Stimulated activated memory B cell treated with anti-CD40 and anti-IgM and Interleukin-4, amounts not matched to agents 10 μg/mL and 1 μg/mL and 100 μg/mL, for 72 hours (primary cell): Measurements from ENCODE around the gene PTDSS2.

Experiments
- ATAC-seq: fragments of 150-1000 bp; cut with Tn5 transposase; 2 replicates; pipeline ENCODE4 v1.10.0; 2021
- H3K27ac Mint-ChIP-seq: one replicate; pipeline ENCODE4 v1.8.0; 2022; ENCODE audit warnings: mild to moderate bottlenecking, mixed read lengths
- H3K27me3 Mint-ChIP-seq: one replicate; pipeline ENCODE4 v1.8.0; 2022; ENCODE audit warnings: mixed read lengths
- H3K36me3 Mint-ChIP-seq: one replicate; pipeline ENCODE4 v1.8.0; 2022; ENCODE audit warnings: mixed read lengths
- H3K4me1 Mint-ChIP-seq: one replicate; pipeline ENCODE4 v1.8.0; 2022; ENCODE audit warnings: mixed read lengths
- H3K4me3 Mint-ChIP-seq: one replicate; pipeline ENCODE4 v1.8.0; 2022; ENCODE audit warnings: mild to moderate bottlenecking, moderate library complexity, mixed read lengths
- H3K9me3 Mint-ChIP-seq: one replicate; pipeline ENCODE4 v1.8.0; 2022; ENCODE audit warnings: mixed read lengths

Gene PTDSS2

GRCh38 chr11:474914-475506, 24.9 kb downstream of the PTDSS2 start:
- no peaks in the 10 kb centered on the region for H3K27me3 Mint-ChIP-seq
- H3K36me3 Mint-ChIP-seq: peaks cover 12% of the 10 kb centered on the region
- H3K4me1 Mint-ChIP-seq: peaks cover 2% of the 10 kb centered on the region
- no peaks in the 10 kb centered on the region for H3K9me3 Mint-ChIP-seq
- no peak overlapping the region for H3K27ac Mint-ChIP-seq
- H3K4me3 Mint-ChIP-seq: no peak overlapping the region
- ATAC-seq: no peak

DNA sequence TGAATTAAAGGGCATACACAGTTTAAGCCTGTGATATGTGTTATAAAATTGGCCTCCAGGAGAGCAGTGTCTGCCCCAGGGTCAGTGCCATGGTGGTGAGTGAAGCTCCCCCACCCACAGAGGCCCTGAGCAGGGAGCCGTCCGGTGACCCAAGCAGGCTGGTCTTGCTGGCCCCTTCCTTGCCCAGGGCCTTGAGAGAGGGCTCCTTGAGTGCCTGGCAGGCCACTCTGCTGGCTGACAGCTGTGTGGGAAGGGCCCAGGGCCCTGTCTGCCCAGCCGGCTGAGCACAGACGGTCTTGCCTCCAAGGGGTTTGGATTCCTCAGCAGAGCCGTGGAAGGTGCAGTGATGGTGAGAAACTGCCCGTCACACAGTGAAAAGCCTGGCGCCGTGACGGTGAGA, 25.9 kb downstream of the PTDSS2 start:
- H3K9me3 Mint-ChIP-seq: no peaks in the 10 kb centered on the region
- H3K4me1 Mint-ChIP-seq: no peaks in the 10 kb centered on the region
- no peak overlapping the region for H3K4me3 Mint-ChIP-seq
- no peaks in the 10 kb centered on the region for H3K27me3 Mint-ChIP-seq
- ATAC-seq: no peak
- H3K27ac Mint-ChIP-seq: no peak overlapping the region
- peaks cover 17% of the 10 kb centered on the region for H3K36me3 Mint-ChIP-seq

DNA sequence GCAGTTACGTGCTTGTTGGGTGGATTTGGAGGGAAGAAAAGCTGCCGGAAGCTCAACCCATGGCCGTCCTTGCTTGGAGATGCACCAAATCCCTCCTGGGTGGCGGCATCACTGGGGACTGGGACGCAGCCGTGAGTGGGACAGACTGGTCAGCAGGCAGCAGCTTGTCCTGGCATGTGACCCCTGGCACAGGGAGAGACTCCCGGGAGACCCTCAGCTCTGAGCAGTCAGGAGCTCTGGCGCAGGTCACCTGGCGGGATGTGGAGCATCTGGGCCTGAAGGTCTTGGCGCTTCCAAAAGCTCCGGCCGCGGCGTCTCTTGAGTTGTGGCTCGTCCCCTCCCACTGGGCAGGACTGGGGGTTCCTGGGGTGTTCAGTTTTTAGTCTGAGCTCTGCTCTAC, 26.3 kb downstream of the PTDSS2 start:
- H3K4me1 Mint-ChIP-seq: no peaks in the 10 kb centered on the region
- ATAC-seq: no peak
- no peaks in the 10 kb centered on the region for H3K9me3 Mint-ChIP-seq
- peaks cover 21% of the 10 kb centered on the region for H3K36me3 Mint-ChIP-seq
- no peaks in the 10 kb centered on the region for H3K27me3 Mint-ChIP-seq
- no peak overlapping the region for H3K27ac Mint-ChIP-seq
- H3K4me3 Mint-ChIP-seq: no peak overlapping the region

DNA sequence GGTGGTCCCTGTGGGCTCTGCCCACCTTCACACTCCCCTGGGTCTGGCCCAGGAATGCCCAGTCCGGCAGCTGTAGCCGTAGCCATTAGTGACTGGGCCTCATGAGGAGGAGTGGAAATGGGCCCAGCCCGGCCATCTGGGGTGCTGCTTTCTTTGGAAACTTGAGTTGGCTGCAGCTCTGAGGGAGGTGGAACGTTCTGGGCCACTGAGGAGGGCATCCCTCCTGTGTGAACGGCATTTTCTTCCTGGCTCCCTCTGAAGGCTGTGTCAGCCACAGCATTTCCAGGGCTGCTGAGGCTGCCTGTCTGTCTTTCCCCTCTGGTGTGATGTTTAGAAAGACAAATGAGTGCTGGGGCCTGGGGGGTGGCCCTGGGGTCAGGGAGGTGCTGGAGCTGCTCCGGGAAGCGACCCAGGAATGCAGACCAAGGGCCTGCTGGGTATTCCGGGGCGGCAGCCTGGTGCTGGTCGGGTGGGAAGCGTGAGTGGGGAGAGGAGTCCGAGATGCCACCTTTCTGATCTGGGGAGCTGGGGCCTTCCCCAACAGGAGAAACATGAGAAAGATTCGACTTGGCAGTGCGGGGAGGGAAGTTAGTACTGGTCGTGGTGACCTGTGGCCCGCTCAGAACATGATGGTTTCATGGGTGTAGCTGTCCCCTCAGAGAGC, 27.1 kb downstream of the PTDSS2 start:
- Mint-ChIP-seq H3K27me3 (no peaks in the 10 kb centered on the region), H3K9me3 (no peaks in the 10 kb centered on the region), H3K4me3 (no peak overlapping the region), H3K36me3 (peaks cover 24% of the 10 kb centered on the region), H3K27ac (no peak overlapping the region), H3K4me1 (no peaks in the 10 kb centered on the region)
- ATAC-seq: no peak

GRCh38 chr11:479311-479710, 29.2 kb downstream of the PTDSS2 start:
- H3K27me3 Mint-ChIP-seq: no peaks in the 10 kb centered on the region
- no peak for ATAC-seq
- H3K9me3 Mint-ChIP-seq: no peaks in the 10 kb centered on the region
- H3K4me3 Mint-ChIP-seq: no peak overlapping the region
- H3K36me3 Mint-ChIP-seq: peaks cover 24% of the 10 kb centered on the region
- no peaks in the 10 kb centered on the region for H3K4me1 Mint-ChIP-seq
- no peak overlapping the region for H3K27ac Mint-ChIP-seq

GRCh38 chr11:484616-485015, 34.5 kb downstream of the PTDSS2 start:
- Mint-ChIP-seq H3K4me3 (no peak overlapping the region), H3K27me3 (no peaks in the 10 kb centered on the region), H3K36me3 (peaks cover 25% of the 10 kb centered on the region), H3K27ac (no peak overlapping the region), H3K4me1 (no peaks in the 10 kb centered on the region), H3K9me3 (no peaks in the 10 kb centered on the region)
- ATAC-seq: no peak

- Mint-ChIP-seq H3K9me3 (no peaks in the 10 kb centered on the region), H3K36me3 (peaks cover 31% of the 10 kb centered on the region), H3K4me3 (no peak overlapping the region), H3K27me3 (no peaks in the 10 kb centered on the region), H3K4me1 (no peaks in the 10 kb centered on the region), H3K27ac (no peak overlapping the region)
- peak; percentile 47 for ATAC-seq
These were observed 36.1 kb downstream of the PTDSS2 start for GRCh38 chr11:486189-486588.

DNA sequence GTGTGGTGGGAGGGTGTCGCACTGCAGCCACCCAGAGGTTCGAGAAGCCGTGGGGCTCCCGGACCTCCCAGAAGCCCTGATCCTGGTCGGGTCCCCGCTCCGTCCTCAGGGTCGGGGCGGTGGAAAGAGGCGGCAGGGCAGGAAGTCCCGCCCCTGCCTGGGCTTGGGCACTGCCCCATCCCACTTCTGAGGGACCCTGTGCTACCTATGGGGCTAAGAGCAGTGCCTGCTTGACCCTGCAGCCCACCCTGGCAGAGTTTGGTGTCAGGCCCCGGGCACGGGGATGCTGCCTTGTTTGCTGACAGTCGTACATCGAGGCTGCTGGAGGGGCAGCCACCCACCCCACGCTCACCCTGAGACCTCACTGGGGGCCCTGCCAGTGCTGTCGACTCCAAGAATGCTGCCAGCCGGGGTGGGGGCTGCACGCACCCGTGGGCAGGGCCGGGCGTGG, 37.5 kb downstream of the PTDSS2 start:
- H3K27ac Mint-ChIP-seq: no peak overlapping the region
- peaks cover 8% of the 10 kb centered on the region for H3K4me1 Mint-ChIP-seq
- H3K27me3 Mint-ChIP-seq: no peaks in the 10 kb centered on the region
- no peak for ATAC-seq
- H3K36me3 Mint-ChIP-seq: peaks cover 34% of the 10 kb centered on the region
- H3K4me3 Mint-ChIP-seq: no peak overlapping the region
- no peaks in the 10 kb centered on the region for H3K9me3 Mint-ChIP-seq

GRCh38 chr11:488062-488461, 38.0 kb downstream of the PTDSS2 start:
- H3K4me1 Mint-ChIP-seq: peaks cover 13% of the 10 kb centered on the region
- H3K4me3 Mint-ChIP-seq: no peak overlapping the region
- H3K27ac Mint-ChIP-seq: no peak overlapping the region
- ATAC-seq: no peak
- peaks cover 38% of the 10 kb centered on the region for H3K36me3 Mint-ChIP-seq
- no peaks in the 10 kb centered on the region for H3K27me3 Mint-ChIP-seq
- H3K9me3 Mint-ChIP-seq: no peaks in the 10 kb centered on the region

DNA sequence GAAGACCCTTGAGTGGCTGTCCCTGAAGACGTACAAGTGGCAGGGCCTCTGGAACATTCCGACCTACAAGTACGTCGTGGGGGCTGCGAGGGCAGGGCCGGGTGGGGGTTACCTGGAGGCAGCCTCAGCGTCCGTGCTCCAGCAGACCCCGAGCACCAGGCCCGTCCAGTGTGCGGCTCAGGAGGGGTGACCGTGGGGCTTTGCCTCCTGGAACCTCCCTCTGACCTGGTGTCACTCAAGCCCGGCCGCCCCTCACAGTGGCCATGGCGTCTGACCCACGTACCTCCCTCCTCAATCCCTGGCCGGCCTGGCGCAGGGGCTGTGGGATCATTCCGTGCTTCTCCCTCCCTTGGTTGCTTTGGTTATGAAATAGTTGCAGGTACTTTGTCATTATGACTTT, 38.5 kb downstream of the PTDSS2 start:
- H3K27ac Mint-ChIP-seq: no peak overlapping the region
- H3K4me3 Mint-ChIP-seq: no peak overlapping the region
- ATAC-seq: no peak
- peaks cover 39% of the 10 kb centered on the region for H3K36me3 Mint-ChIP-seq
- H3K9me3 Mint-ChIP-seq: no peaks in the 10 kb centered on the region
- H3K27me3 Mint-ChIP-seq: no peaks in the 10 kb centered on the region
- H3K4me1 Mint-ChIP-seq: peaks cover 14% of the 10 kb centered on the region

- Mint-ChIP-seq H3K4me1 (peaks cover 14% of the 10 kb centered on the region), H3K4me3 (no peak overlapping the region), H3K9me3 (no peaks in the 10 kb centered on the region), H3K27me3 (no peaks in the 10 kb centered on the region), H3K27ac (no peak overlapping the region), H3K36me3 (peaks cover 39% of the 10 kb centered on the region)
- ATAC-seq: no peak
These were observed 38.9 kb downstream of the PTDSS2 start for GRCh38 chr11:488992-489391.

- Mint-ChIP-seq H3K27me3 (no peaks in the 10 kb centered on the region), H3K36me3 (peaks cover 39% of the 10 kb centered on the region), H3K9me3 (no peaks in the 10 kb centered on the region), H3K27ac (no peak overlapping the region), H3K4me3 (no peak overlapping the region), H3K4me1 (peaks cover 14% of the 10 kb centered on the region)
- ATAC-seq: no peak
These were observed 39.6 kb downstream of the PTDSS2 start for GRCh38 chr11:489610-490185.

- H3K36me3 Mint-ChIP-seq: peaks cover 45% of the 10 kb centered on the region
- peaks cover 14% of the 10 kb centered on the region for H3K4me1 Mint-ChIP-seq
- H3K4me3 Mint-ChIP-seq: no peak overlapping the region
- peak; percentile 2 for ATAC-seq
- H3K9me3 Mint-ChIP-seq: no peaks in the 10 kb centered on the region
- H3K27ac Mint-ChIP-seq: no peak overlapping the region
- no peaks in the 10 kb centered on the region for H3K27me3 Mint-ChIP-seq
These were observed 40.3 kb downstream of the PTDSS2 start for GRCh38 chr11:490186-490929.

- Mint-ChIP-seq H3K27ac (no peak overlapping the region), H3K27me3 (no peaks in the 10 kb centered on the region), H3K9me3 (no peaks in the 10 kb centered on the region), H3K4me1 (peaks cover 18% of the 10 kb centered on the region), H3K4me3 (no peak overlapping the region), H3K36me3 (peaks cover 51% of the 10 kb centered on the region)
- no peak for ATAC-seq
These were observed 40.8 kb downstream of the PTDSS2 start for GRCh38 chr11:490930-491260.

GRCh38 chr11:491358-491757, 41.3 kb downstream of the PTDSS2 start:
- Mint-ChIP-seq H3K4me1 (peaks cover 21% of the 10 kb centered on the region), H3K4me3 (no peak overlapping the region), H3K27ac (no peak overlapping the region), H3K27me3 (no peaks in the 10 kb centered on the region), H3K36me3 (peaks cover 53% of the 10 kb centered on the region), H3K9me3 (no peaks in the 10 kb centered on the region)
- no peak for ATAC-seq
